NCI-H1092 treated with DMSO at 0.1 percent for 48 hours (cell line): Measurements from ENCODE around the gene STX12.
"Not testable (repeated sequence)": the region's sequence is repeated elsewhere in the genome, so short reads cannot be mapped to it uniquely, and the experiment has no call there.

Experiments
- DNase-seq: peaks from one replicate; lab custom pipeline; 2025; lab: John Stamatoyannopoulos, UW

The STX12 gene

GRCh38 chr1:27775336-27775735 lies 2.3 kb downstream of the STX12 start:
- DNase-seq: not testable (repeated sequence)

- DNase-seq: not testable (repeated sequence)
Measured at GRCh38 chr1:27776276-27776675, 3.3 kb downstream of the STX12 start.

GRCh38 chr1:27778056-27778455 lies 5.0 kb downstream of the STX12 start:
- DNase-seq: no peak

GRCh38 chr1:27779122-27779521 lies 6.1 kb downstream of the STX12 start:
- no peak for DNase-seq

DNA sequence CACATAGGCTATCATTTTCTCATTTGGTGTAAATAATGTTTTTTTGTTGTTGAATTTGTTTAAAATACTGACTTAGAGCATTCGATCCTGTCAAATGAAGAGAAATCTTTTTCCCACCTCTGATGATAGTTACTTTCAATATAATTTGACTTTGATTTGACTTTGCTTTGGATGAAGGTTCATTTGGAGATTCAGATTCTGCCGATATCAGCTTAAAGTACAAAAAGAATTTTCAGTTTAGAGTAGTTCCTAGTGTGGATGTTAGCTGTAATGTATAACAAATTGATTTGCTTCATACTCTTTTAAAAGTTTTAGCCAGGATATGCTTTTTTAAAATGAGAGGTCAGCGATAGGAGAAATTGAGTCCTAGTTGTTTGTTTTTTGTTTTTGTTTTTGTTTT lies 9.9 kb downstream of the STX12 start:
- DNase-seq: no peak

GRCh38 chr1:27784700-27785099 lies 11.7 kb downstream of the STX12 start:
- DNase-seq: no peak

DNA sequence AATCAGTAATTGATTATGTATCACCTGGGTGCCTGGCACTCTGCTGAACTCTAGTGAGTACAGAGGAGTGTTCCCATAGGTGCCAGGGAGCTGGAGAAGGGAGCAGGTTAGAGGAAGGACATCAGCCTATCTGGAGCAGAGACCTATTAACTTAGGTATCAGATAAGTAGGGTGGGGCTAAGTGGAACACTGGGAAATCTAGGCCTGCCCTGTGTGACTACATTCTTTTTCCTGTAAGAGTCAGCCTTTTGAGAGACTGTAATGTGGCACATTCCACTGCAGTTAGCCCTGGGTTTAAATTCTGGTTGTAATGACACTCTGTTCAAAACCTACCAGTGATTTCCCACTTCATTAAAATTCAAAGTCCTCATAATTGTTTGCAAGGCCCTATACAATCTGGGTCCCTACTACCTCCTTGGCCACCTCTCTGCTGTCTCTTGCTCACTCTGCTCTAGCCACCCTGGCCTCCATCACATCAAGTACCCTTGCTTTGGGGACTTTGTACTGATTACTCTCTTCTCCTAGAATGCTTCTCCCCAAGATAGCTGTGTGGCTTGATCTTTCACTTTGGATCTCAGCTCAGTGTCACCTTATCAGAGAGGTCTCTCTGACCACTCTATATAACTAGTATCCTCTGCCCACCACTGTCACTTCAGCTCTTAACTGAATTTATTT lies 12.9 kb downstream of the STX12 start:
- DNase-seq: no peak

DNA sequence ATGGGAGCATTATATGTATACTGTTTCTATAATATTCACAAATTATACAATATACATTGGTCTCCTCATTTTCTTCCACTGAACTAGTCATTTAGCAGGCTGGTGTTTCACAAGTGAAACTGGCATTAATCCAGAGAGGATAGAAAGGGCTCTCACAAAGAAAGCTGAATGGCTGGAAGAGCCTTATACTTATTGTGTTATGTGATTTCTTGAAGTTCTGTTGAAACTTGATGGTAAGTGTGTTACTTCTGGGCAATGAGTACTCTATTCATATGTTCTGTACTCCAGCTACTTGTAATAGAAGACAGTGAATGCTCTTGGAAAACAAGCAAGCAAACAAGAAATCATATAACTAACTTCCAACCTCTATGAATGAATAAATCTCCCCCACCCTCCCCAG lies 14.9 kb downstream of the STX12 start:
- DNase-seq: no peak

GRCh38 chr1:27789540-27790041 lies 16.6 kb downstream of the STX12 start:
- no peak for DNase-seq

DNA sequence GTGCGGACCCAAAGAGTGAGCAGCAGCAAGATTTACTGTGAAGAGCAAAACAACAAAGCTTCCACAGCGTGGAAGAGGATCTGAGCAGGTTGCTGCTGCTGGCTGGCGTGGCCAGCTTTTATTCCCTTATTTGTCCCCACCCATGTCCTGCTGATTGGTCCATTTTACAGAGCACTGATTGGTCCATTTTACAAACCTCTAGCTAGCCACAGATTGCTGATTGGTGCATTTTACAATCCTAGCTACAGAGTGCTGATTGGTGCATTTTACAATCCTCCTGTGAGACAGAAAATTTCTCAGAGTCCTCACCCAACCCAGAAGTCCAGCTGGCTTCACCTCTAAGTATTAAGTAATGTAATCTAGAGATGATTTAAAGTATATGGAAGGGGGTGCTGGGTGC lies 17.3 kb downstream of the STX12 start:
- not testable (repeated sequence) for DNase-seq

DNA sequence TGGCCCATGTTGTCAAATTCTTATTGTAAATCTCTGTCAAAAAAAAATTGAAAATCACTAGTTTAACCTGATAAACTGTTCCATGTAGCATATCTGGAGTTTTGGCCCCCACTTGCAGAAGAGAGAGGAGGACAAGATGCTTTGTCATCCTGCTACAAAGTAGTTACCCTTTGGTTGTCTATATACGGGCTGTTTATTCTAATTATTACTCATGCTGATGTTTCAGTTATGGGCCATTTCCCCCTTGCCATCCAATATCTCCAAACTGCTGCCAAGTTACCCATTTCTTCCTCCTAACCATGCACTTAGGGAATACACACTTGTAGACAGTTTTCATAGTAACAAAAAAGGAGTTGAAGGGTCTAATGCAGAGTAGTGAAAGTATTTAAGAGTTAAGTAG lies 22.6 kb downstream of the STX12 start:
- no peak for DNase-seq

GRCh38 chr1:27804791-27805190 lies 31.8 kb downstream of the STX12 start:
- DNase-seq: no peak

DNA sequence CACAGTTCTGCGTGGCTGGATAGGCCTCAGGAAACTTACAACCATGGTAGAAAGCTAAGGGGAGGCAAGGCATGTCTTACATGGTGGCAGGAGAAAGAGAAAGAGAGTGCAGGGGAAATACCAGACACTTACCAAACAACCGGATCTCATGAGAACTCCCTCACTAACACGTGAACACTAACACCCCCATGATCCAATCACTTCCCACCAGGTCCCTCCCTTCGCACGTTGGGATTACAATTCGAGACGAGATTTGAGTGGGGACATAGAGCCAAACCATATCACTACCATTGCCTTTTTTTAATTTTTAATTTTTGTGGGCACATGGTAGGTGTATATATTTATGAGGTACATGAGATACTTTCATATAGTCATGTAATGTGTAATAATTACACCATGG lies 33.7 kb downstream of the STX12 start:
- no peak for DNase-seq

DNA sequence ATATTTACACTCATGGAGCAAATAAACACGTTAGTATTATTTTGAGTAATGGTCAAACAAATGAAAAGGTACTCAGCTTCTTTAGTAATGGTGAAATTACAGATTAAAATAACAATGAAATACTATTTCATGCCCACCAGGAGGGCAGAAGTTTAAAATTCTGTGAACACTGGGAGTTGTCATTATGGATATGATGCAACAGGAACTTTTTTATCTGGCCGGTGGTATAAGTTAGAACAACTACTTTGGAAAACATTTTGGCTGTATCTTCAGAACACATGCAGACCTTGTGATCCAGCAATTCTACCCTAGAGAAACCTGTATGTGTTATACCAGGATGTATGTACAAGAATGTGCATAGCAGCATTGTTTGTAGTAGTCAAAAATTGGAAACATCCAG lies 34.4 kb downstream of the STX12 start:
- DNase-seq: no peak

GRCh38 chr1:27808131-27808530 lies 35.1 kb downstream of the STX12 start:
- DNase-seq: not testable (repeated sequence)

DNA sequence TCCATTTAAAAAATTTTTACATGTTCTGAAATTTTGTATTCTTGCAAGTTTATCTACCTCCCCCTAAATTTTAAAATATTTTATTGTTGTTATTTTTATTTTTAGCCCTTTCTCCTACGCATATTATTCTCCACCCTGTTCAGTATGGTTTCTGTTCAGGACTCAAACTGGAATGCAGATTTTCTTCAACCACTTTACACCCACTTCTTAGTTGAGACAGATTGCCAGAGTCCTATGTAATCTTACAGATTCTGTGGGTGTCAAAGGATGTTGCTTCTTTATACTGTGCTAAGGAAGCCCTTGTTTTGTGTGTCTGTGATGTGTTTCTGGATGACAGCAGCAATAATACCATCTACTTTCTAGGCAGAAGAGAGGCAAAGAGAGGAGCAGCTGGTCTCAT lies 36.9 kb downstream of the STX12 start:
- DNase-seq: no peak

GRCh38 chr1:27811741-27812500 lies 38.9 kb downstream of the STX12 start:
- DNase-seq: no peak

GRCh38 chr1:27816921-27817630 lies 44.1 kb downstream of the STX12 start:
- no peak for DNase-seq

DNA sequence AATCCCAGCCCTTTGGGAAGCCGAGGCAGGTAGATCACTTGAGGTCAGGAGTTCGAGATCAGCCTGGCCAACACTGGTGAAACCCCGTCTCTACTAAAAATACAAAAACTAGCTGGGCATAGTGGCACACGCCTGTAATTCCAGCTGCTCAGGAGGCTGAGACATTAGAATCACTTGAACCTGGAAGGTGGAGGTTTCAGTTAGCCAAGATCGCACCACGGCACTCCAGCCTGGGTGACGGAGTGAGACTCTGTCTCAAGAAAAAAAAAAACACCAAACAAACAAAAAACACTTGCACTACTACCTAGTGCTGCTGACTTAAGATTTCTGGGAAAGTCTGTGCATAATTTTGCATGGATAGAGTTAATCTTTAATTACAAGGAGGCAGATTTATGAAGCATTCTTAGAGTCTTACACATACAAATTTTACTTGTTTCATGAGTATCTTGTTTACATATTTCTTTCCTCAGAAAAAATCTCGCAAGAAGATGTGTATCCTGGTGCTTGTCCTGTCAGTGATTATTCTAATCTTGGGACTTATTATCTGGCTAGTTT lies 48.8 kb downstream of the STX12 start:
- DNase-seq: no peak

GRCh38 chr1:27823784-27824183 lies 50.8 kb downstream of the STX12 start:
- DNase-seq: no peak

- DNase-seq: no peak
Measured at GRCh38 chr1:27824411-27824810, 51.4 kb downstream of the STX12 start.

DNA sequence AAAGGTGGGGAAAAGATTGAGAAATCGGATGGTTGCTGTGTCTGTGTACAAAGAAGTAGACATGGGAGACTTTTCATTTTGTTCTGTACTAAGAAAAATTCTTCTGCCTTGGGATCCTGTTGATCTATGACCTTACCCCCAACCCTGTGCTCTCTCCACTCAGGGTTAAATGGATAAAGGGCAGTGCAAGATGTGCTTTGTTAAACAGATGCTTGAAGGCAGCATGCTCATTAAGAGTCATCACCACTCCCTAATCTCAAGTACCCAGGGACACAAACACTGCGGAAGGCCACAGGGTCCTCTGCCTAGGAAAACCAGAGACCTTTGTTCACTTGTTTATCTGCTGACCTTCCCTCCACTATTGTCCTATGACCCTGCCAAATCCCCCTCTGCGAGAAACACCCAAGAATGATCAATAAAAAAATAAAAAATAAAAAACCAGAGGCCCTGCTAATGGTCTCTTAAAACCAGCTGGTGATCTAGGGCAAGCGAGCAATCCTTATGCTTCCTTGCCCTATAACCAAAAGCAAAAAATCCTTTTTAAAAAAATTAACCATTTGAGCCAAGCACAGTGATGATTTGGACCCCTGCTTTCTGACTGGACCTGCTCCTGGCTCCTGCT lies 56.4 kb downstream of the STX12 start:
- not testable (repeated sequence) for DNase-seq
